Measurements from ENCODE around the gene F10.
A peak's percentile ranks its signal among the peaks of the same experiment; 100 is the strongest.
"Not testable (repeated sequence)": the region's sequence is repeated elsewhere in the genome, so short reads cannot be mapped to it uniquely, and the experiment has no call there.

The F10 gene

GRCh38 chr13:113160983-113161382 is 38.4 kb downstream of the F10 start:
- Mint-ChIP-seq H3K27ac (no peak overlapping the region), H3K4me3 (no peak overlapping the region), H3K4me1 (peaks cover 4 to 6% of the 10 kb centered on the region in 2 donors), H3K36me3 (peaks cover 0 to 3% of the 10 kb centered on the region in 2 donors), H3K27me3 (peaks cover 36 to 41% of the 10 kb centered on the region in 2 donors), H3K9me3 (peaks cover 0 to 9% of the 10 kb centered on the region in 2 donors)
- ATAC-seq (replicated peaks) = no peak
- no peak for DNase-seq

DNA sequence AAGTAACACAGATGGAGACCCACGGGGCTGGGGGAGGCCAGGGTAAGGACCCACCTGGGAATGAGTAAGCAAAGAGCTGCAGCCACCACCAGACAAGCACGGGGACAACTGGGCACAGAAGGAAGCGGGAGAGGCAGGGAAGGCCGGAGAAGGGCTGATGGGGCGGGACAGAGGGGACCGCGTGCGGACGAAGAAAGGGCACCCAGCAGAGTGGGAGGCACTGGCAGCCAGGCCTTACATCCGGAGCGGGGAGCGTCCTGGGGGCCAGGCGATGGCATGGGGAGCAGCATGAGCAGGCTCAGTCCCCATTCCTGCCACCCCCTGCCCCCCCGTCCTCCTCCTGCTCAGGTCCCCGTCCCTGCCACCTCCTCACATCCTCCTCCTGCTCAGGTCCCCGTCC is 38.8 kb downstream of the F10 start:
- Mint-ChIP-seq H3K36me3 (peaks cover 0 to 3% of the 10 kb centered on the region in 2 donors), H3K27ac (no peak overlapping the region), H3K27me3 (peaks cover 36 to 41% of the 10 kb centered on the region in 2 donors), H3K4me1 (peaks cover 4 to 6% of the 10 kb centered on the region in 2 donors), H3K4me3 (peak overlapping the region in 1 of 2 donors; percentile 63), H3K9me3 (peaks cover 0 to 4% of the 10 kb centered on the region in 2 donors)
- ATAC-seq (replicated peaks) = no peak
- no peak for DNase-seq

DNA sequence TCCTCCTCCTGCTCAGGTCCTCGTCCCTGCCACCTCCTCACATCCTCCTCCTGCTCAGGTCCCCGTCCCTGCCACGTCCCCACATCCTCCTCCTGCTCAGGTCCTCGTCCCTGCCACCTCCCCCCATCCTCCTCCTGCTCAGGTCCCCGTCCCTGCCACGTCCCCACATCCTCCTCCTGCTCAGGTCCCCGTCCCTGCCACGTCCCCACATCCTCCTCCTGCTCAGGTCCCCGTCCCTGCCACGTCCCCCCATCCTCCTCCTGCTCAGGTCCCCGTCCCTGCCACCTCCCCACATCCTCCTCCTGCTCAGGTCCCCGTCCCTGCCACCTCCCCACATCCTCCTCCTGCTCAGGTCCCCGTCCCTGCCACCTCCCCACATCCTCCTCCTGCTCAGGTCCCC is 39.4 kb downstream of the F10 start:
- H3K27me3 Mint-ChIP-seq = peaks cover 36 to 41% of the 10 kb centered on the region in 2 donors

DNA sequence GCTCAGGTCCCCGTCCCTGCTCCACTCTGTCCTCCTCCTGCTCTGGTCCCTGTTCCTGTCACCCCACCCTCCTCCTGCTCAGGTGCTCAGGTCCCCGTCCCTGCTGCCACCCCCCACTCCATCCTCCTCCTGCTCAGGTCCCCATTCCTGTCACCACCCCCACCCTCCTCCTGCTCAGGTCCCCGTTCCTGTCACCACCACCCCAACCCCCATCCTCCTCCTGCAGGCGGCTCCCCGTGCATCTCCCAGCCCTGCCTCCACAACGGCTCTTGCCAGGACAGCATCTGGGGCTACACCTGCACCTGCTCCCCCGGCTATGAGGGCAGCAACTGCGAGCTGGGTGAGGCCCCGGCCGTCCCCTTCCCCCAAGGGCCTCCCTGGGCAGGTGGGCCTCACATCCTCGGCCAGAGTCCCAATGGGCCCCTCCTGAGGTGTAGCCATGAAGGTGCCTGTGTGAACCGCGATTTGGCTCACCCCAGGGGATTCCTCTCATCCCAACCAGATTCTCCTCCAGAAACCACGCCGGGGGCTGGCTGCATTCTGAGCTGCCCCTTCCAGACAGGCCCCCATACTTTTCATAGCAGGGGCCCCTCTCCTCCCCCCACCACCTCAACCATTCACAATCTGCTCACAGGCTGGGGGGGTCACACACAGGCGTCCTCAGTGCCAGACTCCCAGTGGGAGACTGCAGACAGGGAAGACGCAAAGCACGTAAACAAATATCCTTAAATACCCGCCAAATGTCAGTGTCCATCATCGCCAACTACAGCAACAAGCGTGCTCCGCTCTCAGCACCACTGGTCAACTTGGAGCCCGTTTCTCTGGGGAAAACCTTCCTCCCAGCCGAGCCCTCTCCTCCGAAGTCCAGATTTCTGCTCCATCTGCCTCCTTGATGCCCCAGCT is 40.4 kb downstream of the F10 start:
- H3K36me3 Mint-ChIP-seq = peaks cover 4 to 11% of the 10 kb centered on the region in 2 donors
- peaks cover 4 to 6% of the 10 kb centered on the region in 2 donors for H3K4me1 Mint-ChIP-seq
- H3K9me3 Mint-ChIP-seq = peaks cover 3 to 4% of the 10 kb centered on the region in 2 donors
- no peak overlapping the region for H3K4me3 Mint-ChIP-seq
- H3K27me3 Mint-ChIP-seq = peaks cover 28 to 40% of the 10 kb centered on the region in 2 donors
- DNase-seq (no peak), ATAC-seq (replicated peaks) (peak in 1 of 2 donors; percentile 54)
- H3K27ac Mint-ChIP-seq = peak overlapping the region; percentile 56

More for the DNA sequence above, 39.4 kb downstream of the F10 start:
- not testable (repeated sequence) for DNase-seq; ATAC-seq (replicated peaks); H3K27ac Mint-ChIP-seq; H3K4me3 Mint-ChIP-seq; H3K9me3 Mint-ChIP-seq; H3K36me3 Mint-ChIP-seq; H3K4me1 Mint-ChIP-seq

- Mint-ChIP-seq H3K27ac (no peak overlapping the region), H3K27me3 (peaks cover 21 to 30% of the 10 kb centered on the region in 2 donors), H3K9me3 (peaks cover 7% of the 10 kb centered on the region in 2 donors), H3K4me3 (no peak overlapping the region), H3K4me1 (peaks cover 4 to 6% of the 10 kb centered on the region in 2 donors), H3K36me3 (peaks cover 11 to 24% of the 10 kb centered on the region in 2 donors)
- no peak for DNase-seq
- ATAC-seq (replicated peaks) = no peak
Measured at GRCh38 chr13:113164492-113164891, 41.9 kb downstream of the F10 start.

DNA sequence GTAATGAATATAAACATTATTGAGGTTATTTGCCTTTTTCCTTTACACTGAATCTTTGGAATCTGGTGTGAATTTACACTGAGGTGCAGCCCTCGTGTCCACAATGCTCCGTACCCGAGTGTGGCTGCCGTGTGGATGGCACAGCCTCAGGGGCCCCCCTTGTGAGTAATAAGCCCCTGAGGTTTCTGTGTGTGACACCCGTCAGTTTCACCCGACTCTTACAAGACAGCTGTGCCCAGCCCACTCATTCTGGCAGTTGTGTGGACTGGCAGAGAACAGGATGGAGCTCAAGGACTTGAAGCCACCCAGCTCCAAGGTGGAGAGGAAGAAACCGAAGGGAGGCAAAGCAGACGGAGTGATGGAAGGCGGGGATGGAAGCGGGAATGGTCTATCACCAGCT is 43.7 kb downstream of the F10 start:
- no peak for ATAC-seq (replicated peaks)
- no peak overlapping the region for H3K27ac Mint-ChIP-seq
- H3K9me3 Mint-ChIP-seq = peaks cover 7% of the 10 kb centered on the region in 2 donors
- peaks cover 12 to 13% of the 10 kb centered on the region in 2 donors for H3K27me3 Mint-ChIP-seq
- H3K36me3 Mint-ChIP-seq = peaks cover 19 to 37% of the 10 kb centered on the region in 2 donors
- no peak overlapping the region for H3K4me3 Mint-ChIP-seq
- peaks cover 2% of the 10 kb centered on the region in 2 donors for H3K4me1 Mint-ChIP-seq
- no peak for DNase-seq

DNA sequence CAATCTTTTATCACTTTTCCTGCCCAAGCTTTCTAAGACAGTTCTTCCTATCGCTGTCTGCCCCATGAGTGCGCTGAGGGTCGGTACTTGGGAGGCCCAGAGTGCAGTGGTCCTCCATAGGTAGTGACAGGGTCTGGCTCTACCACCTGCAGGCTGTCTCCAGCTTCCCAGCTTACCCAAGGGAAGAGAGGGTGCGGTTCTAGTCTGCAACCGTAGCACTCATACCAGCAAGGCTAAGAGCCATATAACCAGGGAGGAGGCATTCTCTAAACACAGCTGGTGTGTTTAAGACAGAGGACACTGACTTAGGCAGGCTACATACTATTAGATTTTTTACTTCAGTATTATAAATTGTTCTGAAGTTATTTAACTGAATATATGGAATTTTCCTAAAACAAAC is 44.1 kb downstream of the F10 start:
- H3K4me3 Mint-ChIP-seq = no peak overlapping the region
- H3K9me3 Mint-ChIP-seq = peaks cover 7% of the 10 kb centered on the region in 2 donors
- no peak for ATAC-seq (replicated peaks)
- peaks cover 0 to 1% of the 10 kb centered on the region in 2 donors for H3K4me1 Mint-ChIP-seq
- H3K27ac Mint-ChIP-seq = no peak overlapping the region
- peaks cover 10 to 11% of the 10 kb centered on the region in 2 donors for H3K27me3 Mint-ChIP-seq
- H3K36me3 Mint-ChIP-seq = peaks cover 24 to 41% of the 10 kb centered on the region in 2 donors
- DNase-seq = no peak

DNA sequence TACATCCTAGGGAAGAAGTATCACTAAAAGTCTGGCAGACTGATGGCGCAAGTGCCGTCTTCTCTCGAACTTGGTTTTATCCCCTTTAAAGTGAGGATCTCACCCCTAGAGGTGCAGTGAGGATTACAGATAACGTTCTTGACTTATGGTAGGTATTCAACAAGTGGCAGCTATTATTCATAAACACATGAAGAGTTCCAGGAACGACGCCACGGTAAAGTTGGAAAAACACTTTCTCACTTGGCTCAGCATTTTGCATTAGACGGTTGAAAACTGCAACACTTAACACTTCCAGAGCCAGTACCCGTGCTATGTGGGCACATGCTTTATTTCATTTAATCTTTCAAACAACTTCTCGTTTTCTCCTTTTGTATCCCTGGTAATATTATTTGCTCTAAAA is 44.6 kb downstream of the F10 start:
- Mint-ChIP-seq H3K4me1 (peaks cover 0 to 1% of the 10 kb centered on the region in 2 donors), H3K27me3 (peaks cover 10 to 11% of the 10 kb centered on the region in 2 donors), H3K4me3 (no peak overlapping the region), H3K27ac (no peak overlapping the region), H3K36me3 (peaks cover 27 to 46% of the 10 kb centered on the region in 2 donors), H3K9me3 (peaks cover 7% of the 10 kb centered on the region in 2 donors)
- no peak for DNase-seq
- no peak for ATAC-seq (replicated peaks)

GRCh38 chr13:113167575-113167974 is 45.0 kb downstream of the F10 start:
- H3K9me3 Mint-ChIP-seq = peaks cover 7% of the 10 kb centered on the region in 2 donors
- no peak overlapping the region for H3K27ac Mint-ChIP-seq
- H3K27me3 Mint-ChIP-seq = peaks cover 10 to 11% of the 10 kb centered on the region in 2 donors
- H3K4me3 Mint-ChIP-seq = no peak overlapping the region
- peaks cover 0 to 1% of the 10 kb centered on the region in 2 donors for H3K4me1 Mint-ChIP-seq
- ATAC-seq (replicated peaks) (no peak), DNase-seq (no peak)
- H3K36me3 Mint-ChIP-seq = peaks cover 30 to 49% of the 10 kb centered on the region in 2 donors

DNA sequence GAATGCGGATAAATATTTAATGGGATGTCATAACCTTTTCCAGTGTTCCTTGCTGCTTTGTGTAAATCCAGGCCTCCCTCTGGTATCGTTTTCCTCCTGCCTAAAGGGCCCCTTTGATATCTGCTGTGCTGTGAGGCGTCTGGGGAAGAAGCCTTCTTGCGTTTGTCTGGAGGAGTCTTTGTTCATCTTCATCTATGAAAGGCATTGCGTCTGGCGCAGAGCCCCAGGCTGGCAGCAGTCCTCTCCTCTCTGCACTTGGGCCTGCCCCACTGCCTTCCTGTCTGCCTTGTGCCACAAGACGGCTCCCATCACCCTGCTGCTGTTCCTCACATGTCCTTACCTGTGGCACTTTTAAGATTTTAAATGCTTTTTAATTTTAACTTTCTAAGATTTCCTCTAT is 45.6 kb downstream of the F10 start:
- Mint-ChIP-seq H3K9me3 (peaks cover 7% of the 10 kb centered on the region in 2 donors), H3K27ac (no peak overlapping the region), H3K4me1 (peaks cover 0 to 1% of the 10 kb centered on the region in 2 donors), H3K4me3 (no peak overlapping the region), H3K36me3 (peaks cover 33 to 56% of the 10 kb centered on the region in 2 donors), H3K27me3 (peaks cover 5 to 6% of the 10 kb centered on the region in 2 donors)
- ATAC-seq (replicated peaks) (no peak), DNase-seq (no peak)

DNA sequence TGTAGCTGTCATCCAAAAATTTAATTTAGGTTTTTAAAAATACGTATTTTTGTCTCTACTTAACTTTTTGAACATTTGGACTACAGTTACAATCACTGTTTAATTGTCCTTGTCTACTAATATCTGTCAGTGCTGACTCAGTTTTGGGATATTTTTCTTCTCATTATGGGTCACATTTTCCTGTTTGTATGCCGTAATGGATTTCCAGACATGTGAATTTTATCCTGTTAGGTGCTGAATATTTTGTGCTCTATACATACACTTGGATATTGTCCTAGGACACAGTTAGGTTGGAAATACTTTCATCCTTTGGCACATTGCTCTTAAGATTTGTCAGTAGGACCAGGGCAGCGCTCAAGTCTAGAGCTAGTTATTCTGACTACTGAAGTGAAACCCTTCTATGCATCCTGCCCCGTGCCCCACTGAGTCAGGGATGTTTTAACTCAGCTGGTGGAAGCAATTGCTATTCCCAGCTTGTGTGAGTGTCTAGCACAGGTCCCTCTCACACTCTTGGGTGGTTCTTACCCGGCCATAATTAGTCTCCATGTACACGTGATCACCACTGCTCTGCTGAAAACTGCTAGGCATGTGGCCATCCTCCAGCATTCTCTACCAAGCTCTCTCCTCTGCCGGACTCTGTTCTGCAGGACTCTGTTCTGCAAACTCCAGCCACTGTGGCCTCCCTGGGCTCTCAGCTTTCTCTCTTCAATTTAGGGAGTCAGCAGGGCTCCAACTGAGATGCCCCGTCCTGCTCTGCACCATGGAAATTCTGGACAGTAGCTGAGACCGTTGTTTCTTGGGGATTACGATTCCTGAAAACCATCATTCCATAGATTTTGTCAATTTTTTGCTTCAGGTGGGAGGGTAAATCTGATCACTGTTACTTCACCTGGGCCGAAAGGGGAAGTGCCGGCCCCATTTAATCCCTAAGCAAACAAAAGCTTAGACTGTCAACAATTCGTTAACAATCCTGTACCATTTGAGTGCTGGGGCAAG is 47.0 kb downstream of the F10 start:
- no peaks in the 10 kb centered on the region for H3K4me1 Mint-ChIP-seq
- H3K27ac Mint-ChIP-seq = no peak overlapping the region
- no peak for ATAC-seq (replicated peaks)

GRCh38 chr13:113170511-113170910 is 47.9 kb downstream of the F10 start:
- no peak for DNase-seq
- H3K27ac Mint-ChIP-seq = no peak overlapping the region
- H3K27me3 Mint-ChIP-seq = no peaks in the 10 kb centered on the region
- H3K36me3 Mint-ChIP-seq = peaks cover 45 to 65% of the 10 kb centered on the region in 2 donors
- H3K9me3 Mint-ChIP-seq = peaks cover 7% of the 10 kb centered on the region in 2 donors
- H3K4me3 Mint-ChIP-seq = no peak overlapping the region
- H3K4me1 Mint-ChIP-seq = no peaks in the 10 kb centered on the region
- ATAC-seq (replicated peaks) = no peak

More for the DNA sequence above, 47.0 kb downstream of the F10 start:
- Mint-ChIP-seq H3K9me3 (peaks cover 7% of the 10 kb centered on the region in 2 donors), H3K27me3 (no peaks in the 10 kb centered on the region), H3K36me3 (peaks cover 36 to 58% of the 10 kb centered on the region in 2 donors), H3K4me3 (no peak overlapping the region)
- DNase-seq = no peak

GRCh38 chr13:113171250-113172125 is 48.9 kb downstream of the F10 start:
- DNase-seq (no peak), ATAC-seq (replicated peaks) (no peak)
- no peak overlapping the region for H3K4me3 Mint-ChIP-seq
- H3K36me3 Mint-ChIP-seq = peaks cover 53 to 75% of the 10 kb centered on the region in 2 donors
- H3K4me1 Mint-ChIP-seq = peaks cover 0 to 2% of the 10 kb centered on the region in 2 donors
- peaks cover 7% of the 10 kb centered on the region in 2 donors for H3K9me3 Mint-ChIP-seq
- no peaks in the 10 kb centered on the region for H3K27me3 Mint-ChIP-seq
- no peak overlapping the region for H3K27ac Mint-ChIP-seq
